Activated CD4-positive, CD25-positive, alpha-beta regulatory T cell treated with anti-CD3 and anti-CD28 coated beads, Interleukin-2, amount 50 U/mL, for 24 hours (primary cell): ENCODE measurements around the gene CAPN10.
"Not testable (repeated sequence)": the region's sequence is repeated elsewhere in the genome, so short reads cannot be mapped to it uniquely, and the experiment has no call there.

Experiments
- ATAC-seq, 2 donors: fragments of 150-1000 bp; cut with Tn5 transposase; one replicate each; pipeline ENCODE4 v1.10.0; 2021; ENCODE audit warnings: mild to moderate bottlenecking in 1 of 2, moderate library complexity in 1 of 2

The CAPN10 gene

DNA sequence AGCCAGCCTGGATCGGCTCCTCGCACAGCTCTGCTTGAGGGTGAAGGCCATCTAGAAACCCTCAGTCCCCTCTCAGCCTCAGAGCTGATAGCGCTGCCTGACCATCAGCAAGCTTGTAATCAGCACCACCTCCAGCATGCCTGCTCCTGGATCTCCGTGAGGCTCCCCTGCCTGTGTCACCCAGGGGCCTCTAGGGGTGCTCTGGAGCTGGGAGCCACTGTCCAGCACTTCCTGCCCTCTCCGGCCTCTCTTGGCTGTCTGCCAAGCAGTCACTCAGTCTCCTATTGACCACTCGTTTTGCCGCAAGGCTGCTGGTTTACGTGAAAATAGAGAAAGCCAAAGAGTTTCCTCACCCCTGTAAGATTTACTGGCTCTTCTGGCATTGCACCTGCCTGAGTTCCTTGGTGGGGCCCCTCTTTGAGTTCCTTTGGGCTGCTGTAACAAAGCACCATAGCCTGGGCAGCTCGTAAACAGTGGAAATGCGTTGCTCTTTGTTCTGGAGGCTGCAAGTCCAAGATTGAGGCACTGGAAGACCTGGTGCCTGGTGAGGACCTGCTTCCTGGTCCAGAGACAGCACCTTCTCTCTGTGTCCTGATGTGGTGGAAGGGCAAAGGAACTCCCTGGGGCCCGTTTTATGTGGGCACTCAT lies 17.9 kb downstream of the CAPN10 start:
- ATAC-seq, result no peak

GRCh38 chr2:240604939-240605716 lies 18.6 kb downstream of the CAPN10 start:
- no peak for ATAC-seq

DNA sequence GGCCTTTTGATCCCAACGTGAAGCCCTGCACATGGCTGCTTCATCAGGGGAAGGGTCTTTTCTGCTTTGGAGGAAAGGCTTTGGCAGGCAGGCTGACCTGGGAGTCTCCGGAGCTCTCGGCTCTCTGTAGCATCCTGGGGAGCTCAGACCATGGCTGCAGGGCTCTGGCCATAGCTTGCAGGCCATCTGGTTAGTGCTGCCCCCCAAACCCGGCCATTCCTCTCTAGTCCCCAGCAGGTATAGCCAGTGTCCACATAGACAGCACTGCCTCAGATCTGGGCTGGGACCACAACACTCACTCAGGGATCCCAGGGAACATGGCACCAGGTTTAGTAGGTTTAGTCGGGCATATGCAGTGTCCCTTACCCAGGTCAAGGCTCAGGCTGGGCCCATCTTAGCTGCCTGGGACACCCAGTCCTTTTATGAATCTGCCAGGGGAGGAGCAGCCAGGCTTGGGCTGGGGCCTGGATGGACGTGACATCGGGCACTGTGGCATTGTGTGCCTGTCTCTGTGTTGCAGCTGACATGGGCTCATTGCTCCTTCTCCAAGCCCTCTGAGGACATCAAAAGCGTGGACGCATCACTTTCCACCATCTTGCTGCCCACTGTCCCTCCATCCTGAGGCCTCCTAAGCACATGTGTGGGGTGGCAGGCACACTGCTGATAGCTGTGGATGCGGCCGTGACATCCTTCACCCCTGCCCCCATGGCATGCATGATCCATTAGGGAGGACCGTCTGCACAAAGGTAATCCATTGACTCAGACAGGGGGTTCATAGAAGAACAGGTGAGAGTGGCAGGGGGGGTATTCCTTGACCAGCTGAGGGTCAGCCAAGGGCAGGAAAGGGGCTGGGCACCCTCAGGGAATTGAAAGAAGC lies 19.6 kb downstream of the CAPN10 start:
- ATAC-seq, result no peak

DNA sequence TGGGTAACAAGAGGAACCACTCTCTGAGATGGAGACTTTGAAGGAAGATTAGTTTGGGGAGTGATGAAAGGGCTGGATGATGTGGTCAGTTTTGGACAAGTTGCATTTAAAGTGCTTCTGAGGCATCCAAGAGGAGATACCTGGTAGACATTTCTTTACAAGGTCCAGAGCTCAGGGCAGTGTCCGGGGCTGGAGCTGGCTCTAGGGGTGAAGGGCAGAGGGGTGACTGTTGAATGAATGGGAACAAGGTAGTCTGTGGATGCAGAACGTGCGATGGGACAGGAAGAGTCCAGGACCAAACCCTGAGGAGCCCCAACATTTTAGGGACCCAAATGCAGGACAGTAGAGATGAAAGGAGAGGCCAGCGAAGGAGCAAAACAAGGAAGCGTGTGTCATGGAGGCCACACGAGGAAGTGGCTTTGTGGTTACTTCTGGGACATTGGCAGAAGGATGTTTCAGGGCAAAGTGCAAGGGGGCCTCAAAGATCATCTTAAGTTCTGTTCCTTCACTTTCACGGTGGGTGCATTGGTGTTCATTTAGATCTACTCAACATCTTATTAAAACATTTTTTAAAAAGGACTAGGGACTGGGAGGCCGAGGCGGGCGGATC lies 25.2 kb downstream of the CAPN10 start:
- no peak for ATAC-seq

GRCh38 chr2:240613781-240614180 lies 27.2 kb downstream of the CAPN10 start:
- ATAC-seq, result no peak

GRCh38 chr2:240614391-240614790 lies 27.9 kb downstream of the CAPN10 start:
- no peak for ATAC-seq

DNA sequence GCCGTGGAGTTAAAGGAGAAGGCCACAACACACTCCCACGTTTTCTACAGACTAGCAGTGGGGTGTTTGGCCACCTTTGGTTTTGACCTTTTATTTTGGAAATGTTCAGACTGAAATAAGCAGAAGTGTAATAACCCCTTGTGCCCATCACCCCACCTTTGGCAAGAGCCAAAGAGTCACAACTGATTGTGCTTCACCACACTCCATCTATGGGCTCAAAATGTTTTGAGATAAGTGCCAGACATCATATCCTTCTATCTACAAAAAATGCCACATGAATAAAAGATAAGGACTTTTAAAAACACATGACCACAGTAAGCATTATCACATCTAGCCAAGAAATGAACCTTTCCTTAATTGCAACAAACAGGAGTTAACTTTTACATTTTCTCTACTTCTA lies 28.9 kb downstream of the CAPN10 start:
- no peak for ATAC-seq

DNA sequence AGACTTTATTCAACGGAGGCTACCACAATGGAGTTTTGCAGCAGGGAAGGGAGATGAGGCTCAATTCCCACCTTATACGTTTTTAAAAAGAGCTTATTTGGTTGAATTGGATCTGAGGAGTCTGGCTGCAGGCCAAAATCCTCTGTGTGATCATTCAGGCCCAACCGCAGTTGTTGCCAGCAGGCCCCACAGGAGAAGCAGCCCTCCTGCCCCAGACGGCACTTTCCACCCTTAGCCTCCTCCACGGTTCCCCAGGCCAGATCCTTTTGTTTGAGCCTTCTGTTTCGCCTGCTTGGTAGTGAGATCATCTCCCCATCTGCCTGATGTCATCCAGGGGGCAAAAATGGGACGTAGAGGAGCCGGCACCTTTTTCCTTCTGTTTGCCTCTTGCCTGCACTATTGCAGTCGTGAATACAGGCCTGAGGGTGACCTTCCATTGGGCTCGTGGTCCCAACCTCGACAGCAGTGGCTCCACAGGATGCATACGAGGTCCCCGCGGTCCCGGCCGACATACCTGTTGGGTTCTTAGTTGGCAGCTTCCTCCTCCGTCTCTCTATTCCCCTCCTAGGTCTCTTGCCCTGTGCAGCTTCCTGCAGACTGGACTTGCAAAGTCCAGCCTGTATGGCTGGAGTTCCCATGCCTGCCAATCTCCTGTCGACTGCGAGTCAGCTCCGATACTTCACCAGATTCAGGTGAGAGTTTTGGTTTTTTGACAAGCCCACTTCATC lies 29.4 kb downstream of the CAPN10 start:
- no peak for ATAC-seq

GRCh38 chr2:240616860-240617666 lies 30.5 kb downstream of the CAPN10 start:
- ATAC-seq, result not testable (repeated sequence)

- no peak for ATAC-seq
Measured at GRCh38 chr2:240618776-240619175, 32.2 kb downstream of the CAPN10 start.

- ATAC-seq, result no peak
Measured at GRCh38 chr2:240619506-240620148, 33.1 kb downstream of the CAPN10 start.

DNA sequence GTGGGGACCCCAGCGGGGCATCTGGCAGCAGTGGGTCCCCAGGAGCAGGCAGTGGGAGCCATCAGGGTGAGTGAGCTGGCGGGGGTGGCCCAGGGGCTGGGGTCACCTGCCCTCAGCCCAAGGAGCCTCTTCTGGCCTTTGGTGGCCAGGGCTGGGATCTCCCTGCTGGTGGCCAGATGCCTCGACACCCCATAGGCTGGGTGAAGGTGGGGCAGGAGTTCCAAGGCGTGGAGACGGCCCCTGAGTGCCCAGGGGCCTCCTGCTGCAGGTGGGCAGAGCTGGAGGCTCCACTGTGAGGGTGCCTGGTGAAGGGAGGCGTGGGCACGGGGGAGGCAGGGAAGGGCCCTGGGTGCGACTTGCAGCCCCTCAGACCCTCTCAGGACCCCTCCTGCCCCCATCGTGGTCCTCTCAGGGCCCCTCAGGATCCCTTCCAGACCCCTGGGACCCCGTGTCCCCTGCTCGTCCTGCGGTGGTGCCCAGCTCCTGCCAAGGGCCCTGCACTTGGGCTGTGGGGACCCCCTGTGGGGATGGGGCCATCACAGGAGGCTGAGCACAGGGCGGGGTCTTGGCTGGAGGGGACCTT lies 33.7 kb downstream of the CAPN10 start:
- ATAC-seq, result no peak

GRCh38 chr2:240620859-240621258 lies 34.3 kb downstream of the CAPN10 start:
- no peak for ATAC-seq

- no peak for ATAC-seq
Measured at GRCh38 chr2:240622060-240622411, 35.5 kb downstream of the CAPN10 start.

DNA sequence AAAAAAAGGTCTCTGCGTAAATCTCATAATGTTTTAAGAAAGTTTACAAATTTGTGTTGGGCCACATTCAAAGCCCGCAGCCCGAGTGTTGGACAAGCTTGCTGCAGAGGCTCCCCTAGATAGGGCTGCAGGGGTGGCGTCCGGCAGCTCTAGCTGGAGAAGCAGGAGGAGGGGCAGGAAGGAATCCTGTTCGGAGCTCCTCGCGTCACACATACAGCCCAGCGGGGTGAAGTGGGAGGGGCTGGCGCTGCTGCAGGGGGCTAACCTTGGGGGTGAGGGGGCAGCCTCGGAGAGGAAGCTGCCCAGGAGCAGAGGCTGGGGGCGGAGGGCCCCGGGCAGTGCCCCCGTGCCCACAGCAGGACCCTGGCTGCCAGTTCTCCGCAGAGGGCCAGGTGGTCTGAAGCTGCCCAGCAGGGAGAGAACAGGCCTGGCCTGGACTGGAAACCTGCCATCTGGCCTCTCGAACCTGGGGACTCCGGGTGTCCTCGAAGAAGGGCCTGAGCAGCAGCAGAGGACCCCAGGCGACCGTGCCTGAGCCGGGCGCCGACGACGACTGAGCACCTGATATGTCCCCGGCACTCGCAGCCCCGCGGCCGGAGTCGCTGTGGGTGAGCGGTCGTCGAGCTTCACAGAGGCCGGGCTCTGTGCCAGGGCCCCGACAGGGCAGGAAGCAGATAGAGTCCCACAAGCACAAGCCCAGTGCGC lies 36.1 kb downstream of the CAPN10 start:
- no peak for ATAC-seq

- ATAC-seq, result no peak
Measured at GRCh38 chr2:240623531-240624010, 37.0 kb downstream of the CAPN10 start.

DNA sequence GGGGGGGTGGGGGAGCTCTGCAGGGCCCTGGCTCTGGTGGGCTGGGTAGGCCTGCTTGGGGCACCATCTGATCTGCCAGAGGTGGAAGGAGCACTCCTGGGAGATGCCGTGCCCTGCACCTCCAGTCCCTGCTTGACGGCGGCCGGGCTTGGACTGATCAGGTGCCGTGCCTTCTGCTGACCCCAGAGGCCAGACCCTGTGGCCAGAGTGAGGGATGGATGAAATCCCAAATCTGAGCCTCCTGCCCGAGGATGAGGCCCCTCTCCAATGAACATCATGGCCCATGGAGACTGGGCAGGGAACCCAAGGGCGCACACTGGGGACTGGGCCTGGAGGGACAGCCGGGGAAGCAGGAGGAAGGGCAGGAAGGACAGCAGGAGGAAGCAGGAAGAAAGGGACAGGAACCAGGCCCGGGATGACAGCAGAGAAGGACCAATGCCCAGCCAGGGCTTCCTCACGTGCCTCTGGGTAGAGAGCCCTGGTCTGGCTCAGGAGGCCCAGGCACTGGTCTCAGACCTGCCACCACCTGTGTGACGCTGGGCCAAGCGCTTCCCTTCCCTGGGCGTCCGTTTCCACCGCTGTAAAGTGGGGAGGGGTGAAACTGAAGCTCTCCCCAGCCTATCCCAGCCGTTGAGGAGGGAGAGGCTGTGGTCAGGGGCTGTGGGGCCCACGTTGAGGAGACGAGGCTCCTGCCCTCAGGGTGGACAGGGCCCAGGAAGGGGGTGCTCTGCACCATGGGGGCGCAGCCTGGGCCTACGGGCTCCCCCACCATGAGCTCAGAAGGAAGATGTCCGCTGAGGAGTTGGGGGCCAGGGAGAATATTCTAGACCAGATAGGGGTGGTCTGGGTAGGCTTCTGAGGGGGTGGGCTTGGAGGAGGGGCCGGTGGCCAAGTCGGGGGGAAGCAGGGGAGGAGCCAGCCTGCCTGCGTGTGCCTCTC lies 37.7 kb downstream of the CAPN10 start:
- no peak for ATAC-seq

DNA sequence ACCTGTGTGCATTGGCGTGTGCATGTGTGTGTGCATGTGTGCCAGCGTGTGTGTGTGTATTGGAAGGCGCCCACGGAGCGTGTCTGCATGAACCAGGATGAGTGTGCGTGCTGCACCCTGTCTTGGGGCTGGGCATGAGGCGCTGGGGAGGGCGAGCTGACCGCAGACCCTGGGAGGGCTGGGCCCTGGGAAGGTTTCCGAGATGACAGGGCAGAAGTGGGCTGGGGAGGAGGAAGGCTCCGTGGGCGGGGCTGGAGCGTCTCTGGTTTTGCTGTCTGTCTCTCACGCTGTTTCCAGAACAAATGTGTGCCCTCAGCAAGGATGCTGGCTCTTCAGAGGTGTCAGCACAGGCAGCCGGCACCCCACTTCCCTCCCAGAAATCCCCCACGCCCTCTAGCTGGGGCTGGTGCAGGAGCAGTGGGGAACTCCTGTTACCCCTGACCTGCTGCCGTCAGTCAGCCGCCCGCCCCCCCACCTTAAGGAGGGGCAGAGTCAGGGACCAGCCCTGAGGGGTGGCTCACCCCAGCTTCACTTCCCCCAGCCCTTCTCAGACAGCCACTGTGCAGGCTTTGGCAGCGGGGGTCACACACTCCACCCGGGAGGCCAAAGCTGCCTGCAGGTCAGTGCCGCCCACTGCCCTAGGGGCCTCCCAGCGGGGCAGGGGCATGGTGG lies 38.6 kb downstream of the CAPN10 start, which contains the start of gene GPR35:
GPR35 (plus strand) TSS at position 531 of the 672 bp plus-strand sequence. CDS start 4,473 bp downstream, outside the sequence.
- ATAC-seq, result peak; percentile 47 to 57
